GM12878 (cell line): ENCODE data around the gene PLPP1.

Source experiments
- CEBPB ChIP-seq, 2 experiments: fragments of 150-350 bp in 1 of 2; IDR thresholded peaks; 2 replicates each; pipeline ENCODE4 v1.6.1; 2012 to 2014; ENCODE audit warnings: low read depth in 2 of 2, low read length in 2 of 2, borderline replicate concordance in 1 of 2, inconsistent platforms in 1 of 2
- EP300 ChIP-seq, 2 experiments: fragments of 150-350 bp in 1 of 2; IDR thresholded peaks; 2 replicates each; pipeline ENCODE4 v1.6.1; 2011 to 2012; ENCODE audit warnings: low read depth in 2 of 2, low read length in 2 of 2, borderline replicate concordance in 1 of 2, improper control_type of control experiment in 1 of 2, inconsistent platforms in 1 of 2; ENCODE audit not compliant: control insufficient read depth in 1 of 2
- KAT2A ChIP-seq: conservative IDR thresholded peaks from 2 replicates; pipeline ENCODE4 v1.6.1; 2011; ENCODE audit warnings: low read depth, low read length; ENCODE audit not compliant: control insufficient read depth
- KLF5 ChIP-seq: fragments of 450-650 bp; IDR thresholded peaks from 2 replicates; pipeline ENCODE4 v1.6.1; 2014; ENCODE audit warnings: mild to moderate bottlenecking; ENCODE audit not compliant: partially characterized antibody
- NR2C2 ChIP-seq: IDR thresholded peaks from 2 replicates; pipeline ENCODE4 v1.6.1; 2011; ENCODE audit warnings: borderline replicate concordance, low read depth; ENCODE audit not compliant: control insufficient read depth, insufficient read length
- SMAD5 ChIP-seq: IDR thresholded peaks from 2 replicates; pipeline ENCODE4 v1.6.1; 2016; ENCODE audit warnings: antibody characterized with exemption, low read depth
- TF ChIP-seq, protein P1 (sequence below): fragments of 450-650 bp; IDR thresholded peaks from 2 replicates; pipeline ENCODE4 v1.6.1; 2017; ENCODE audit warnings: mild to moderate bottlenecking
- TF ChIP-seq, protein P2 (sequence below): fragments of 450-650 bp; IDR thresholded peaks from 2 replicates; pipeline ENCODE4 v1.6.1; 2014; ENCODE audit warnings: mild to moderate bottlenecking
- TF ChIP-seq, protein P3 (sequence below), 3 experiments: IDR thresholded peaks in 2 of 3; conservative IDR thresholded peaks in 1 of 3; 2 replicates each; pipeline ENCODE4 v1.5.1; 2011; ENCODE audit warnings: low read depth in 3 of 3, low read length in 3 of 3, mild to moderate bottlenecking in 3 of 3, control low read depth in 2 of 3, moderate library complexity in 2 of 3, inconsistent platforms in 1 of 3, mixed read lengths in 1 of 3; ENCODE audit not compliant: control insufficient read depth in 2 of 3, insufficient read depth in 1 of 3; ENCODE audit errors: extremely low read depth in 1 of 3

DNA sequence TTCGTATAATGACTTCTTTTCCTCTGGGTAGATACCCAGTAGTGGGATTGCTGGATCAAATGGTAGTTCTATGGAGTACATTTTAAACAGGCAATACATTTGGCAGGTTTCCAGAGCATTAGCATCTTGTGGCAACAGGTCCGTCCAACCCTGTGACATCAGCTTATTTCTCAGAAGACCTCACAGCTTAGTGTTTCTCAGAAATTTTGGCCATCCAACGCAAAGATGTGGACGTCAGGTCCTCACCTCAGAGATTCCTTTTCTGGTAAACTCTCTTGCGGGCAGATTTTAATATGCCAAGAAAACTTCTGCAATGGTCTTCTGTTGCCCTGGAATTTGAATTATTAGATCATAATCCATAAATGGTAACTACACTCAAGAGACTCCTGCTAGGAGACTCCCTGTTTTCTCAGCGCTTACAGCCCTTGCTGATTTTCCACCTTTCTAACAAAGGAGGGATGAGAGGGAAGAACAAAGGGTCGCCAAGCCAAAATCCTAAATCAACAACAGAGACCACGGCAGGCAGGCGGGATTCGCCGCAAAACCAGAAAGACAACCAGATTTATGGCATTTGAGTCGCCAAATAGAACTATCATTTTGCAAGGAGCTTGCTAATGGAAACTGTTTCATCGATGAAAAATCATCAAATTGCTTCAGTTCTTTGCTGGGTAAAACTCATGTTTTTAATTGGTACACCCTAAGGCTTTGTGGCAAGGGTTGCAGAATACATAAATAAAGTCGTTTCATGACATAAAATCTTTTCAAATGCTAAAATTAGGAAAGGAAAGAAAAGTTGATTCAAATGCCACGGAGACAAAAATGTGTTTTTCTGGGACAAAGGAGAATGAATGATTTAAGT lies 34.1 kb upstream of the PLPP1 start:
- no peak for TF ChIP-seq KAT2A
- no peak for TF ChIP-seq NR2C2
- TF ChIP-seq, protein P1, sequence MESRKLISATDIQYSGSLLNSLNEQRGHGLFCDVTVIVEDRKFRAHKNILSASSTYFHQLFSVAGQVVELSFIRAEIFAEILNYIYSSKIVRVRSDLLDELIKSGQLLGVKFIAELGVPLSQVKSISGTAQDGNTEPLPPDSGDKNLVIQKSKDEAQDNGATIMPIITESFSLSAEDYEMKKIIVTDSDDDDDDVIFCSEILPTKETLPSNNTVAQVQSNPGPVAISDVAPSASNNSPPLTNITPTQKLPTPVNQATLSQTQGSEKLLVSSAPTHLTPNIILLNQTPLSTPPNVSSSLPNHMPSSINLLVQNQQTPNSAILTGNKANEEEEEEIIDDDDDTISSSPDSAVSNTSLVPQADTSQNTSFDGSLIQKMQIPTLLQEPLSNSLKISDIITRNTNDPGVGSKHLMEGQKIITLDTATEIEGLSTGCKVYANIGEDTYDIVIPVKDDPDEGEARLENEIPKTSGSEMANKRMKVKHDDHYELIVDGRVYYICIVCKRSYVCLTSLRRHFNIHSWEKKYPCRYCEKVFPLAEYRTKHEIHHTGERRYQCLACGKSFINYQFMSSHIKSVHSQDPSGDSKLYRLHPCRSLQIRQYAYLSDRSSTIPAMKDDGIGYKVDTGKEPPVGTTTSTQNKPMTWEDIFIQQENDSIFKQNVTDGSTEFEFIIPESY: no peak
- no peak for TF ChIP-seq CEBPB (IDR thresholded peaks at IDR 0.05; ENCODE audit: borderline replicate concordance in 1 of 2, low read depth in 2 of 2, low read length in 2 of 2)
- no peak for TF ChIP-seq SMAD5
- TF ChIP-seq, protein P2, sequence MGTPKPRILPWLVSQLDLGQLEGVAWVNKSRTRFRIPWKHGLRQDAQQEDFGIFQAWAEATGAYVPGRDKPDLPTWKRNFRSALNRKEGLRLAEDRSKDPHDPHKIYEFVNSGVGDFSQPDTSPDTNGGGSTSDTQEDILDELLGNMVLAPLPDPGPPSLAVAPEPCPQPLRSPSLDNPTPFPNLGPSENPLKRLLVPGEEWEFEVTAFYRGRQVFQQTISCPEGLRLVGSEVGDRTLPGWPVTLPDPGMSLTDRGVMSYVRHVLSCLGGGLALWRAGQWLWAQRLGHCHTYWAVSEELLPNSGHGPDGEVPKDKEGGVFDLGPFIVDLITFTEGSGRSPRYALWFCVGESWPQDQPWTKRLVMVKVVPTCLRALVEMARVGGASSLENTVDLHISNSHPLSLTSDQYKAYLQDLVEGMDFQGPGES: no peak
- TF ChIP-seq, protein P3, sequence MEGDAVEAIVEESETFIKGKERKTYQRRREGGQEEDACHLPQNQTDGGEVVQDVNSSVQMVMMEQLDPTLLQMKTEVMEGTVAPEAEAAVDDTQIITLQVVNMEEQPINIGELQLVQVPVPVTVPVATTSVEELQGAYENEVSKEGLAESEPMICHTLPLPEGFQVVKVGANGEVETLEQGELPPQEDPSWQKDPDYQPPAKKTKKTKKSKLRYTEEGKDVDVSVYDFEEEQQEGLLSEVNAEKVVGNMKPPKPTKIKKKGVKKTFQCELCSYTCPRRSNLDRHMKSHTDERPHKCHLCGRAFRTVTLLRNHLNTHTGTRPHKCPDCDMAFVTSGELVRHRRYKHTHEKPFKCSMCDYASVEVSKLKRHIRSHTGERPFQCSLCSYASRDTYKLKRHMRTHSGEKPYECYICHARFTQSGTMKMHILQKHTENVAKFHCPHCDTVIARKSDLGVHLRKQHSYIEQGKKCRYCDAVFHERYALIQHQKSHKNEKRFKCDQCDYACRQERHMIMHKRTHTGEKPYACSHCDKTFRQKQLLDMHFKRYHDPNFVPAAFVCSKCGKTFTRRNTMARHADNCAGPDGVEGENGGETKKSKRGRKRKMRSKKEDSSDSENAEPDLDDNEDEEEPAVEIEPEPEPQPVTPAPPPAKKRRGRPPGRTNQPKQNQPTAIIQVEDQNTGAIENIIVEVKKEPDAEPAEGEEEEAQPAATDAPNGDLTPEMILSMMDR (IDR thresholded peaks at IDR 0.05 in 2 of 3, conservative IDR thresholded peaks at IDR 0.05 in 1 of 3; ENCODE audit: control insufficient read depth in 2 of 3, extremely low read depth in 1 of 3, insufficient read depth in 1 of 3, low read depth in 3 of 3, low read length in 3 of 3): no peak
- TF ChIP-seq KLF5: no peak
- TF ChIP-seq EP300 (IDR thresholded peaks at IDR 0.05; ENCODE audit: borderline replicate concordance in 1 of 2, control insufficient read depth in 1 of 2, low read depth in 2 of 2, low read length in 2 of 2): no peak
